Transverse colon (tissue), 4 donors: ENCODE data around the gene LDLRAD4. TPM values are rescaled to one million over a fixed set of nuclear protein-coding genes. Genes with fewer than 3 reads are reported as not detected.

ENCODE experiments used
- DNase-seq: peaks from one replicate; pipeline ENCODE4 v3.0.0-alpha.2; 2019
- H3K27ac ChIP-seq, 4 donors: fragments of 200-600 bp; sonication (generic); 2 replicates each; pipeline ENCODE4 v1.5.1; 2016 to 2018; ENCODE audit warnings: inconsistent platforms in 4 of 4
- H3K27me3 ChIP-seq: fragments of 200-600 bp; sonication (generic); 2 replicates; pipeline ENCODE4 v1.5.1; 2017; ENCODE audit warnings: inconsistent platforms
- H3K36me3 ChIP-seq, 4 donors: fragments of 200-600 bp; sonication (generic); 2 replicates each; pipeline ENCODE4 v1.5.1; 2017 to 2019; ENCODE audit warnings: inconsistent platforms in 4 of 4
- H3K4me1 ChIP-seq, 4 donors: fragments of 200-600 bp; sonication (generic); 2 replicates each; pipeline ENCODE4 v1.5.1; 2017 to 2020; ENCODE audit warnings: inconsistent platforms in 4 of 4
- H3K4me3 ChIP-seq, 4 donors: fragments of 200-600 bp; sonication (generic); 1 replicate in 1 of 4; 2 replicates in 3 of 4; pipeline versions ENCODE4 v1.5.1 to v1.6.1; 2017 to 2019; ENCODE audit warnings: inconsistent platforms in 4 of 4
- H3K9me3 ChIP-seq, 2 donors: fragments of 200-600 bp; sonication (generic); 2 replicates each; pipeline ENCODE4 v1.5.1; 2017 to 2019; ENCODE audit warnings: inconsistent platforms in 2 of 2
- EP300 ChIP-seq: sonication (generic); formaldehyde crosslinking; IDR thresholded peaks from one replicate; pipeline ENCODE4 v1.6.1; 2017; ENCODE audit warnings: antibody characterized with exemption, low read depth
- POLR2A ChIP-seq: fragments of 450-650 bp; IDR thresholded peaks from one replicate; pipeline ENCODE4 v1.6.1; 2016; ENCODE audit warnings: antibody characterized with exemption, mild to moderate bottlenecking, moderate library complexity
- POLR2AphosphoS5 ChIP-seq, 3 donors: sonication (generic); formaldehyde crosslinking; IDR thresholded peaks; one replicate each; pipeline ENCODE4 v1.6.1; 2016; ENCODE audit warnings: antibody characterized with exemption in 3 of 3
- WGBS, 2 donors: methylation state at CpG; one replicate each; pipeline ENCODE4 v1.1.5; 2018; ENCODE audit warnings: low coverage in 1 of 2; 5-methylcytosine and 5-hydroxymethylcytosine counted together
- in situ Hi-C, 4 donors: fragments of 200-750 bp; cut with MboI; loops; one replicate each; pipeline versions ENCODE4 v1.15.0 to v1.15.1; 2017; ENCODE audit warnings: low sequenced_read_pairs in 3 of 4, low pct_ligation_motif_present in 1 of 4, low pct_unique_long_range_greater_than_20kb in 1 of 4
- intact Hi-C: fragments of 100-400 bp; cut with DNase I; formaldehyde crosslinking; loops from one replicate; pipeline ENCODE4 v1.15.1; 2023; ENCODE audit warnings: low total_unique reads
- total RNA-seq, 4 donors: library from RNA; depleted of rRNA; stranded (reverse); fragments of >200 nt; gene quantifications; one replicate each; pipeline ENCODE4 v1.1.0, GENCODE V29; 2016
- TF ChIP-seq, protein P1 (sequence below), 5 experiments: fragments of 200-600 bp in 3 of 5; fragments of 450-650 bp in 2 of 5; sonication (generic) in 3 of 5; IDR thresholded peaks; 1 replicate in 2 of 5; 2 replicates in 3 of 5; pipeline ENCODE4 v1.5.1; 2016 to 2017; ENCODE audit warnings: antibody characterized with exemption in 5 of 5, inconsistent platforms in 3 of 5, mild to moderate bottlenecking in 2 of 5, moderate library complexity in 1 of 5

LDLRAD4 gene
- total RNA-seq, 4 donors from 2014 or later, result 34.8 to 277 (median 60.6) TPM

DNA sequence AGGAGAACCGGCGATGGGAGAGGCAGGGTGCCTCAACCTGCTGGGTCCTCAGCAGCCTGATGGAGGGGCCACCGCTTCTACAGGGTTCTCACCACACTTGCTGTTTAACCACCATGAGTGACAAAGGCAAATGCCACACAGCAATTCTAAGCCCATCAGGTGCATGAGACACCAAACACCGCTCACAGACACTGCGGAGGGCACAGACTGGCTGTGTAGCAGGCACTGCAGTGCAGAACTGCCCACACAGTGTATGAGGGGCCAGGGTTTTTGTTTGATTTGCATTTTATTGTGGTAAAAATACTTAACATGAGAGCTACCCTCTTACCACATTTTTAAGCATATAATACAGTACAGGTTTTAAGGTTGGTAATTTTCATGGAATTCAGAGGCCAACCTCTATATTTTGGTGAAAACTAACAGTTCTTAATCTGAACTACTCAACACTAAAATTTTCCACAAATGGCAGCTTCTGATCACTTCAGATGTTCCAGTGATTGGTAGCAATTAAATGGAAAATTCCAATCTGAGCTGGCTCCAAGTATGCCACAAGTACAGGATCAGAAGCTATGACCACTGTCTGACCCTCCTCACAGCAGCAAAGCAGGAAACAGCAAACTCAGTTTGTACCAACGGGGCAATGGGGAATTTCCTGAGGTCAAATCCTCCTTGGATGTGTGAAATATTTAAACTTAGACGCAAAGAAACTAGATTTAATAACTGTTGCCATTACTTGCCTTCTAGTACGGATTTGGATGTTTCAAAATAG lies 440.1 kb downstream of the LDLRAD4 start:
- intact Hi-C loops, result no loop called here
- Histone ChIP-seq H3K36me3 (no peaks in the 10 kb centered on the region), H3K9me3 (no peaks in the 10 kb centered on the region), H3K4me1 (no peaks in the 10 kb centered on the region), H3K4me3 (no peak overlapping the region), H3K27me3 (no peaks in the 10 kb centered on the region), H3K27ac (no peak overlapping the region)
- TF ChIP-seq POLR2AphosphoS5 (IDR thresholded peaks at IDR 0.05), result no peak
- no peak for TF ChIP-seq POLR2A
- TF ChIP-seq, protein P1, sequence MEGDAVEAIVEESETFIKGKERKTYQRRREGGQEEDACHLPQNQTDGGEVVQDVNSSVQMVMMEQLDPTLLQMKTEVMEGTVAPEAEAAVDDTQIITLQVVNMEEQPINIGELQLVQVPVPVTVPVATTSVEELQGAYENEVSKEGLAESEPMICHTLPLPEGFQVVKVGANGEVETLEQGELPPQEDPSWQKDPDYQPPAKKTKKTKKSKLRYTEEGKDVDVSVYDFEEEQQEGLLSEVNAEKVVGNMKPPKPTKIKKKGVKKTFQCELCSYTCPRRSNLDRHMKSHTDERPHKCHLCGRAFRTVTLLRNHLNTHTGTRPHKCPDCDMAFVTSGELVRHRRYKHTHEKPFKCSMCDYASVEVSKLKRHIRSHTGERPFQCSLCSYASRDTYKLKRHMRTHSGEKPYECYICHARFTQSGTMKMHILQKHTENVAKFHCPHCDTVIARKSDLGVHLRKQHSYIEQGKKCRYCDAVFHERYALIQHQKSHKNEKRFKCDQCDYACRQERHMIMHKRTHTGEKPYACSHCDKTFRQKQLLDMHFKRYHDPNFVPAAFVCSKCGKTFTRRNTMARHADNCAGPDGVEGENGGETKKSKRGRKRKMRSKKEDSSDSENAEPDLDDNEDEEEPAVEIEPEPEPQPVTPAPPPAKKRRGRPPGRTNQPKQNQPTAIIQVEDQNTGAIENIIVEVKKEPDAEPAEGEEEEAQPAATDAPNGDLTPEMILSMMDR (IDR thresholded peaks at IDR 0.05), result no peak
- TF ChIP-seq EP300, result no peak
- WGBS, 2 donors, result 69 to 77% methylated on average over 6 to 7 of the region's 8 CpGs
- no peak for DNase-seq
- in situ Hi-C loops, result loop anchor here in 1 of 4 donors (25.0 kb wide), 1 partner anchor 104 kb away; no protein-coding TSS in a partner anchor

DNA sequence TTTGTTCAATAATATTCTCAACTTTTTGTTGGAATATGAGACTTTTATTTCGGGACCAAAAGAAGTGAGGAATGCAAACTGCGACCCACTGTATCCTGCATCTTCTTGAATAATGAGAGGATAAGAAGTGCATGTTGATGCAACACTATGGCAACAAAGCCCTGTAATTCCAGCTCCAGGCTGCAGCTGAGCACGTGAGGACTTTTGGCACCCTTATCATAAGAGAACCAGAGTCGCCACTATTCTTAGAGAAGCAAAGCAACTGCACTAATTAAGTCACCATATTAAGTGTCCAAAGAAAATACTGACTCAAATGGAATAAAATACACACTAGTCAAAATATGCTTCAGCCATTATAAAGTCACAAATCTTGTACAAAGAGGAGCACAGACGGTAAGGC lies 441.9 kb downstream of the LDLRAD4 start:
- Histone ChIP-seq H3K4me1 (no peaks in the 10 kb centered on the region), H3K9me3 (no peaks in the 10 kb centered on the region), H3K27ac (no peak overlapping the region), H3K27me3 (no peaks in the 10 kb centered on the region), H3K36me3 (peaks cover 0 to 3% (median 0%) of the 10 kb centered on the region in 4 donors), H3K4me3 (no peak overlapping the region)
- 58 to 81% methylated on average over 4 to 5 of the region's 5 CpGs for WGBS, 2 donors
- TF ChIP-seq, protein P1 (IDR thresholded peaks at IDR 0.05), result no peak
- TF ChIP-seq POLR2A (no peak), EP300 (no peak), POLR2AphosphoS5 (IDR thresholded peaks at IDR 0.05) (no peak)
- intact Hi-C loops, result no loop called here
- in situ Hi-C loops, result loop anchor here in 1 of 4 donors (25.0 kb wide), 1 partner anchor 102 kb away; no protein-coding TSS in a partner anchor
- DNase-seq, result no peak

DNA sequence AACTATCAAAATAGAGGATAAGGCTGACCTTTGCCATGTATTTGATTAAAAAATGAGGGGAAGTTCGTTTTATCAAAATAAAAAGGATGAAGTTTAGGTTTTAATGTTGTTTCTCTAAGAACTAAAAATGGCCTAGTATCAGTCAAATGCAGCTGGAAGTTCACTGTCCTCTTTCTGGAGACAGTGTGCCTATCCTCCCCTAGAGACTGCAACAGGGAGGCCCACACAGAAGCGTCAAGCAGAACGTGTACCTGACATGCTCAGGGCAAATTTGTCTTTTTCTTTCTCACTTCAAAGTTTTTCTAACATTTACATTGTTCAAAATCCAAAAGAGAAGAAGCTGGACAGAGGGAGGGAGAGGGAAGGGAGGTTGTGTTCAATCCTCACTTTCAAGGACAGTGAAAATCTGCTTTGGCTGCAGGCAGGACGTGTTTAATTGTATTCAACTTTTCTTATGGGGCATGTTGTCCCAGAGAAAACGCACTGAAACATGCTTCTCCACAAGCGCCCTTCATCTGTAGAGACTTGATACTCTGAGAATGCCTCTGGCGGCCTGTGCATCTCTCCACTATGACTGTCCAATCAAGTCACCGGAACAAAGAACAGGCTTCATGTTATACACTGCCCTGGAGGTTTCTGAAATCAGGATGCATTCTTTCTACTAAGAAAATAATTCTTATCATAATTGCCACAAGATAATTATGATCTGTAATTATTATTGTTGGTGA lies 442.7 kb downstream of the LDLRAD4 start:
- no peak for DNase-seq
- TF ChIP-seq, protein P1 (IDR thresholded peaks at IDR 0.05), result no peak
- TF ChIP-seq EP300 (no peak), POLR2A (no peak), POLR2AphosphoS5 (IDR thresholded peaks at IDR 0.05) (no peak)
- Histone ChIP-seq H3K4me3 (no peak overlapping the region), H3K27ac (no peak overlapping the region), H3K4me1 (no peaks in the 10 kb centered on the region), H3K27me3 (no peaks in the 10 kb centered on the region), H3K36me3 (peaks cover 0 to 10% (median 0%) of the 10 kb centered on the region in 4 donors), H3K9me3 (no peaks in the 10 kb centered on the region)
- in situ Hi-C loops (loop anchor here in 1 of 4 donors (25.0 kb wide), 1 partner anchor 101 kb away; no protein-coding TSS in a partner anchor), intact Hi-C loops (no loop called here)
- WGBS, 2 donors, result 87% methylated on average over 4 to 8 of the region's 8 CpGs

DNA sequence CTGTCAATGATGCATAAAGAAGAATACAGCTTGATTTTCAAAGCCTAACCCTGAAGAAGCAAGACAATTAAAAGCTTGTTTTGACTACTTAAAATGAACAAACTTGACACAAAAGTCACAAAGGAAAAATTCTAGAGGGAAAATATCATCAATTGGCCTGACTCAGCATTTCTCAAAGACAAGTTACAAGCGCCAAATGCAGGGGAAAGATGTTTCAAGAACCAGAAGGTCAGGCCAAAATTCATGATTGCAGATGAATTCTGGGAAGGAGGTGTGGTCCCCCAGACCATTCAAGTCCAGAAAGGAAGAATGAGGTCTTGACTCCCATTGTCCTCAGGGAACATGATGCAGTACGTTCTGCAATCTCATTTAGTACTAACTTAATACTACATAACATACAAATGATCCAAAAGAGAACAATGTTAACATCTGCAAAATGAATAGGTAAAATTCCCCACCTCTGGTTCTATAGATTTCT lies 443.3 kb downstream of the LDLRAD4 start:
- H3K4me3 ChIP-seq, result no peak overlapping the region
- no peak for DNase-seq
- no peak overlapping the region for H3K27ac ChIP-seq
- no peaks in the 10 kb centered on the region for H3K9me3 ChIP-seq
- 88 to 93% methylated on average over 2 of the region's 2 CpGs for WGBS, 2 donors
- H3K27me3 ChIP-seq, result no peaks in the 10 kb centered on the region
- intact Hi-C loops (no loop called here), in situ Hi-C loops (loop anchor here in 1 of 4 donors (25.0 kb wide), 1 partner anchor 100 kb away; no protein-coding TSS in a partner anchor)
- TF ChIP-seq POLR2AphosphoS5 (IDR thresholded peaks at IDR 0.05), result no peak
- no peak for TF ChIP-seq EP300
- TF ChIP-seq, protein P1 (IDR thresholded peaks at IDR 0.05), result no peak
- TF ChIP-seq POLR2A, result no peak
- no peaks in the 10 kb centered on the region for H3K4me1 ChIP-seq
- peaks cover 0 to 10% (median 0%) of the 10 kb centered on the region in 4 donors for H3K36me3 ChIP-seq
